Endothelial cell of umbilical vein (primary cell): ENCODE data around the gene SYCP3. TPM values are rescaled to one million over a fixed set of nuclear protein-coding genes. Genes with fewer than 3 reads are reported as not detected.

Source experiments
- BruUV-seq: library from RNA; stranded (reverse); fragments of 400-500 nt; replicated peaks from 2 replicates; lab custom pipeline; 2021; lab: Mats Ljungman, UMichigan
- CTCF ChIA-PET: fragments of 300-600, 350-600 bp; sonication (Branson Sonifier 250); formaldehyde crosslinking; loops from one replicate; lab custom pipeline; 2021; ENCODE audit warnings: antibody characterized with exemption, inconsistent platforms; lab: Charles Lee
- POLR2A ChIA-PET: fragments of 300-600, 350-600 bp; sonication (Branson Sonifier 250); formaldehyde crosslinking; loops from one replicate; lab custom pipeline; 2021; ENCODE audit warnings: antibody characterized with exemption, inconsistent platforms; lab: Charles Lee
- DNase-seq: peaks from one replicate; pipeline ENCODE4 v3.0.0-alpha.2; 2011; ENCODE audit warnings: low read depth, low spot score
- FAIRE-seq: peaks from 2 replicates; lab custom pipeline; 2011; peaks lifted over from hg19 to GRCh38; lab: Jason Lieb, UNC
- H2AFZ ChIP-seq: 2 replicates; pipeline ENCODE4 v1.6.0; 2012; ENCODE audit warnings: low read depth, low read length, control low read depth, inconsistent platforms
- H3K27ac ChIP-seq: 2 replicates; pipeline ENCODE4 v1.5.1; 2011; ENCODE audit warnings: low read depth, mild to moderate bottlenecking, control low read depth, low read length, moderate library complexity; ENCODE audit not compliant: insufficient read depth
- H3K27me3 ChIP-seq, 2 experiments: 2 replicates each; pipeline versions ENCODE4 v1.6.0 to v1.6.1; 2011; ENCODE audit warnings: low read length in 2 of 2, mixed read lengths in 1 of 2; ENCODE audit not compliant: control insufficient read depth in 2 of 2, insufficient read depth in 2 of 2
- H3K36me3 ChIP-seq, 2 experiments: 2 replicates in 1 of 2; 3 replicates in 1 of 2; pipeline ENCODE4 v1.5.1; 2011; ENCODE audit warnings: low read length in 2 of 2, mild to moderate bottlenecking in 1 of 2, moderate library complexity in 1 of 2; ENCODE audit not compliant: control insufficient read depth in 2 of 2, insufficient read depth in 2 of 2; ENCODE audit errors: extremely low read depth in 1 of 2
- H3K4me1 ChIP-seq: 3 replicates; pipeline ENCODE4 v1.5.1; 2011; ENCODE audit warnings: mild to moderate bottlenecking, low read length; ENCODE audit not compliant: control insufficient read depth, insufficient read depth; ENCODE audit errors: extremely low read depth
- H3K4me2 ChIP-seq: 2 replicates; pipeline ENCODE4 v1.6.1; 2011; ENCODE audit warnings: low read length, control low read depth, mixed read lengths; ENCODE audit not compliant: insufficient read depth
- H3K4me3 ChIP-seq, 3 experiments: fragments of 200-600 bp in 1 of 3; sonication (generic), shearing (Covaris generic) in 1 of 3; replicated peaks in 1 of 3; 2 replicates each; pipeline ENCODE4 v1.5.1; 2011 to 2016; ENCODE audit warnings: control low read depth in 3 of 3, low read length in 3 of 3, mild to moderate bottlenecking in 2 of 3, inconsistent platforms in 1 of 3, low read depth in 1 of 3, moderate library complexity in 1 of 3; ENCODE audit not compliant: insufficient read depth in 1 of 3
- H3K79me2 ChIP-seq: 2 replicates; pipeline ENCODE4 v1.6.0; 2012; ENCODE audit warnings: low read length, inconsistent platforms; ENCODE audit not compliant: control insufficient read depth, insufficient read depth
- H3K9ac ChIP-seq: replicated peaks from 2 replicates; pipeline ENCODE3; 2011; ENCODE audit warnings: low read length, control low read depth; ENCODE audit not compliant: insufficient read depth; ENCODE audit errors: extremely low read depth
- H3K9me1 ChIP-seq: replicated peaks from 3 replicates; pipeline ENCODE4 v1.6.0; 2011; ENCODE audit warnings: mild to moderate bottlenecking, low read length; ENCODE audit not compliant: control insufficient read depth, insufficient read depth; ENCODE audit errors: extremely low read depth
- H3K9me3 ChIP-seq: replicated peaks from 2 replicates; pipeline ENCODE4 v1.5.1; 2012; ENCODE audit warnings: low read length, inconsistent platforms; ENCODE audit not compliant: control insufficient read depth, insufficient read depth
- H4K20me1 ChIP-seq: replicated peaks from 2 replicates; pipeline ENCODE3; 2011; ENCODE audit warnings: mild to moderate bottlenecking, low read length; ENCODE audit not compliant: control insufficient read depth, insufficient read depth; ENCODE audit errors: extremely low read depth
- CTCF ChIP-seq, 2 donors: IDR thresholded peaks; 1 replicate in 1 of 2; 2 replicates in 1 of 2; pipeline ENCODE4 v1.5.1; 2011; ENCODE audit warnings: low read length in 2 of 2, mild to moderate bottlenecking in 2 of 2, moderate library complexity in 2 of 2, control low read depth in 1 of 2, inconsistent platforms in 1 of 2, low read depth in 1 of 2; ENCODE audit not compliant: insufficient read depth in 1 of 2; ENCODE audit errors: extremely low read depth in 1 of 2
- EZH2 ChIP-seq: IDR thresholded peaks from 2 replicates; pipeline ENCODE4 v1.6.1; 2012; ENCODE audit warnings: borderline replicate concordance, low read depth, mild to moderate bottlenecking, moderate library complexity, low read length, inconsistent platforms; ENCODE audit not compliant: severe bottlenecking
- FOS ChIP-seq: IDR thresholded peaks from 2 replicates; pipeline ENCODE4 v1.6.1; 2011; ENCODE audit warnings: mild to moderate bottlenecking, low read length, moderate library complexity, borderline replicate concordance; ENCODE audit not compliant: insufficient read depth
- GATA2 ChIP-seq: IDR thresholded peaks from 2 replicates; pipeline ENCODE4 v1.7.0; 2011; ENCODE audit warnings: low read depth, mild to moderate bottlenecking, moderate library complexity, mixed read lengths, low read length; ENCODE audit not compliant: insufficient read length, insufficient read depth
- JUN ChIP-seq: IDR thresholded peaks from 2 replicates; pipeline ENCODE4 v1.6.1; 2011; ENCODE audit warnings: borderline replicate concordance, low read depth; ENCODE audit not compliant: insufficient read length, insufficient read depth
- MYC ChIP-seq: IDR thresholded peaks from one replicate; pipeline ENCODE4 v1.6.1; 2011; ENCODE audit warnings: mild to moderate bottlenecking, low read depth, low read length
- POLR2A ChIP-seq: IDR thresholded peaks from 2 replicates; pipeline ENCODE4 v1.6.1; 2012; ENCODE audit warnings: low read depth, mild to moderate bottlenecking, control low read depth, low read length
- POLR2AphosphoS5 ChIP-seq: IDR thresholded peaks from 2 replicates; pipeline ENCODE4 v1.6.1; 2012; ENCODE audit warnings: low read depth, mild to moderate bottlenecking, control low read depth, low read length, moderate library complexity; ENCODE audit not compliant: insufficient read depth
- dilution Hi-C: fragments of 300-500 bp; cut with MboI; formaldehyde crosslinking; loops from one replicate; pipeline ENCODE4 v1.15.0; 2019; ENCODE audit warnings: low sequenced_read_pairs; ENCODE audit not compliant: extremely low pct_ligation_motif_present
- intact Hi-C: fragments of 100-400 bp; cut with micrococcal nuclease; formaldehyde crosslinking; loops from one replicate; pipeline ENCODE4 v1.10.0; 2022
- polyA plus RNA-seq, 4 experiments: library from polyadenylated mRNA; depleted of rRNA in 3 of 4; stranded (reverse) in 3 of 4; unstranded in 1 of 4; fragments of >200 nt; gene quantifications; 2 replicates each; pipeline versions ENCODE4 v1.2.1 to v1.2.3, GENCODE V29; 2011 to 2012; ENCODE audit warnings: missing spikeins in 1 of 4
- total RNA-seq: library from RNA; stranded (reverse); gene quantifications from 2 replicates; pipeline ENCODE4 v1.2.3, GENCODE V29; 2021
- TF ChIP-seq, protein P1 (sequence below): IDR thresholded peaks from 2 replicates; pipeline ENCODE4 v1.6.1; 2011; ENCODE audit not compliant: insufficient read depth, insufficient read length

Gene SYCP3
- total and polyA plus RNA-seq, 2 donors (not counting 3 experiments of a cell fraction or from before 2014, with no cell fraction given): 0.29 TPM; not detected in 1

DNA sequence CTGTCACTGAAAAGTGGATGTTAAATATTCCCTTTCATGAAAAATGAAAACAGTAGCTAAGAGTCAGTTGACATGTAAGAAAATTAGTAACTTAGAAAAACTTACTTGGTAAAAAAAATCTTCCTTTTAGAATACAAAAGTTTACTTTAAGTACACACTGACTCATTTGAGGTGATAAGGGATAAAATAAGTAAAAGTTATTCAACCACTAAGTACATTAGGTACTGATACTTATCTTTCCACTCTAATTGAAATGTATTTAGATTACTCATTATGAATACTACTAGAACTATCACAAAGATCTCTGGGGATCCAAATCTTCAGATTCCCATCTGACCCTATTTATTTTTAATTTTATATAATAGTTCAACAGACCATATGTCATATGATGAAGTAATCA, 12.2 kb downstream of the SYCP3 start:
- Histone ChIP-seq H3K4me1 (no peaks in the 10 kb centered on the region), H3K9me3 (no peaks in the 10 kb centered on the region), H2AFZ (no peak overlapping the region), H3K27me3 (no peaks in the 10 kb centered on the region), H3K36me3 (peaks cover 0 to 2% of the 10 kb centered on the region in 2 experiments), H3K9ac (no peak overlapping the region), H3K79me2 (no peaks in the 10 kb centered on the region), H3K4me2 (no peak overlapping the region), H3K4me3 (no peak overlapping the region), H3K27ac (no peak overlapping the region), H3K9me1 (no peaks in the 10 kb centered on the region), H4K20me1 (no peaks in the 10 kb centered on the region)
- POLR2A ChIA-PET: no interaction called here
- DNase-seq: no peak
- BruUV-seq: no TSS peak
- no peak for FAIRE-seq
- dilution Hi-C loops: no loop called here
- peak; percentile 51 for TF ChIP-seq GATA2
- TF ChIP-seq CTCF (IDR thresholded peaks at IDR 0.05; ENCODE audit: extremely low read depth in 1 of 2, insufficient read depth in 1 of 2, low read depth in 1 of 2, low read length in 2 of 2): no peak
- intact Hi-C loops: no loop called here
- CTCF ChIA-PET: no interaction called here

DNA sequence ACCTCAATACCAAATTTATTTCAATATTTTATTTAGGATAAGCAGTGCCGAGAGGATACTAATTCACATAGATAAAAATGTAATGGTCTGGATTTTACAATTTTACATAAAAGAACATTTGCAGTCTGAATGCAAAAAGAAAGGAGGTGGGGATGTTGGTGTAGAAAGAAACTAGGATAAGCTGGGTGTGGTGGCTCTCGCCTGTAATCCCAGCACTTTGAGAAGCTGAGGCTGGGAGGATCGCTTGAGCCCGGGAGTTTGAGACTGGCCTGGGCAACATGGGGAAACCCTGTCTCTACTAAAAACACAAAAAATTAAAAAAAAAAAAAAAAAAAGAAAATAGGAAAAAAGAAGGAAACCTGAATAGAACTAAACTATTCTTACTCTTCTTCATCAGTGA, 16.9 kb downstream of the SYCP3 start:
- FAIRE-seq: no peak
- CTCF ChIA-PET: interaction anchor here (1.3 to 1.9 kb wide), 2 partner anchors 11 to 13 kb away, joined by 3 to 6 read pairs; no protein-coding TSS in a partner anchor
- Histone ChIP-seq H3K36me3 (no peaks in the 10 kb centered on the region), H3K27me3 (no peaks in the 10 kb centered on the region), H3K9me1 (no peaks in the 10 kb centered on the region), H2AFZ (no peak overlapping the region), H3K4me1 (no peaks in the 10 kb centered on the region), H3K4me2 (no peak overlapping the region), H3K4me3 (no peak overlapping the region), H3K79me2 (no peaks in the 10 kb centered on the region), H3K27ac (no peak overlapping the region), H3K9me3 (no peaks in the 10 kb centered on the region), H3K9ac (no peak overlapping the region), H4K20me1 (no peaks in the 10 kb centered on the region)
- POLR2A ChIA-PET: no interaction called here
- TF ChIP-seq, protein P1, sequence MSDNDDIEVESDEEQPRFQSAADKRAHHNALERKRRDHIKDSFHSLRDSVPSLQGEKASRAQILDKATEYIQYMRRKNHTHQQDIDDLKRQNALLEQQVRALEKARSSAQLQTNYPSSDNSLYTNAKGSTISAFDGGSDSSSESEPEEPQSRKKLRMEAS: no peak
- TF ChIP-seq POLR2A: no peak
- TF ChIP-seq CTCF (IDR thresholded peaks at IDR 0.05; ENCODE audit: extremely low read depth in 1 of 2, insufficient read depth in 1 of 2, low read depth in 1 of 2, low read length in 2 of 2): no peak
- TF ChIP-seq MYC: no peak
- TF ChIP-seq GATA2: no peak
- TF ChIP-seq EZH2: no peak
- TF ChIP-seq POLR2AphosphoS5: no peak
- no peak for TF ChIP-seq JUN
- TF ChIP-seq FOS: no peak
- no peak for DNase-seq
- dilution Hi-C loops: no loop called here
- intact Hi-C loops: no loop called here
- no TSS peak for BruUV-seq
